OCI-LY7 (cell line): ENCODE measurements around the gene HSPB2.

Experiments used
- EZH2phosphoT487 ChIP-seq: fragments of 200-600 bp; sonication (generic); IDR thresholded peaks from 2 replicates; pipeline ENCODE4 v1.6.1; 2018; ENCODE audit warnings: low read depth, borderline replicate concordance, mild to moderate bottlenecking, mixed run types, antibody characterized with exemption, low read length, moderate library complexity, mixed read lengths
- TF ChIP-seq, protein P1 (sequence below): fragments of 200-600 bp; sonication (generic); conservative IDR thresholded peaks from 2 replicates; pipeline ENCODE4 v1.5.1; 2014; ENCODE audit warnings: mild to moderate bottlenecking, antibody characterized with exemption, low read length, moderate library complexity, mixed read lengths

DNA sequence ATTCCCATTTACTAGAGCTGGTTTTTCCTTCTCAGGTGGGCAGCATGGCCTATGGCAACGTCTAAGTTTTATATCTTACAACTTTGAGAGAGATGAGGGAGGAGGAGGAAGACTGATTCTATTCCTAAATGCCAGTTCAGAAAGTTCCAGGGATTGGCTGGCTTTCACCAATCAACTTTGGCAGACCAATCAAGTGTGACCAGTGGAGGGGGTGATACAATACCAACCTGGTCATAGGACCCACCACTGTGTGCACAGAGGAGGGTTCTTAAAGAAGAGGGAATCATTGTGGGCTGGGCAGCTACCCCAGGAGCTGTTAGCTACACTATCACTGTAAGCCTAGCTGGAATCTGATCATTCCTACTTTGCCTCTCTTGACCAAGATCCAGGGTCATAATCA is 32.7 kb downstream of the HSPB2 start:
- TF ChIP-seq, protein P1, sequence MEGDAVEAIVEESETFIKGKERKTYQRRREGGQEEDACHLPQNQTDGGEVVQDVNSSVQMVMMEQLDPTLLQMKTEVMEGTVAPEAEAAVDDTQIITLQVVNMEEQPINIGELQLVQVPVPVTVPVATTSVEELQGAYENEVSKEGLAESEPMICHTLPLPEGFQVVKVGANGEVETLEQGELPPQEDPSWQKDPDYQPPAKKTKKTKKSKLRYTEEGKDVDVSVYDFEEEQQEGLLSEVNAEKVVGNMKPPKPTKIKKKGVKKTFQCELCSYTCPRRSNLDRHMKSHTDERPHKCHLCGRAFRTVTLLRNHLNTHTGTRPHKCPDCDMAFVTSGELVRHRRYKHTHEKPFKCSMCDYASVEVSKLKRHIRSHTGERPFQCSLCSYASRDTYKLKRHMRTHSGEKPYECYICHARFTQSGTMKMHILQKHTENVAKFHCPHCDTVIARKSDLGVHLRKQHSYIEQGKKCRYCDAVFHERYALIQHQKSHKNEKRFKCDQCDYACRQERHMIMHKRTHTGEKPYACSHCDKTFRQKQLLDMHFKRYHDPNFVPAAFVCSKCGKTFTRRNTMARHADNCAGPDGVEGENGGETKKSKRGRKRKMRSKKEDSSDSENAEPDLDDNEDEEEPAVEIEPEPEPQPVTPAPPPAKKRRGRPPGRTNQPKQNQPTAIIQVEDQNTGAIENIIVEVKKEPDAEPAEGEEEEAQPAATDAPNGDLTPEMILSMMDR, result no peak
- no peak for TF ChIP-seq EZH2phosphoT487
